Tibial nerve (tissue), 4 donors: ENCODE measurements around the gene GGTA1. TPM values are rescaled to one million over a fixed set of nuclear protein-coding genes. Genes with fewer than 3 reads are reported as not detected.

Experiments used
- DNase-seq, 2 donors: peaks; one replicate each; pipeline ENCODE4 v3.0.0-alpha.2; 2019; ENCODE audit warnings: low spot score in 2 of 2
- H3K27ac ChIP-seq, 4 donors: fragments of 200-600 bp; sonication (generic) in 3 of 4; one replicate each; pipeline ENCODE4 v1.5.1; 2017 to 2019; ENCODE audit warnings: mild to moderate bottlenecking in 1 of 4
- H3K27me3 ChIP-seq, 2 donors: fragments of 200-600 bp; sonication (generic) in 1 of 2; one replicate each; pipeline versions ENCODE4 v1.5.1 to v1.6.0; 2017 to 2019
- H3K36me3 ChIP-seq, 3 donors: fragments of 200-600 bp; sonication (generic); one replicate each; pipeline ENCODE4 v1.5.1; 2018 to 2019
- H3K4me1 ChIP-seq, 4 donors: fragments of 200-600 bp; sonication (generic) in 3 of 4; one replicate each; pipeline ENCODE4 v1.5.1; 2017 to 2019
- H3K4me3 ChIP-seq, 4 donors: fragments of 200-600 bp; sonication (generic) in 3 of 4; one replicate each; pipeline ENCODE4 v1.5.1; 2017 to 2019; ENCODE audit warnings: mild to moderate bottlenecking in 1 of 4, moderate library complexity in 1 of 4
- H3K9me3 ChIP-seq, 4 donors: fragments of 200-600 bp; sonication (generic) in 3 of 4; one replicate each; pipeline ENCODE4 v1.5.1; 2017 to 2019
- CTCF ChIP-seq, 5 experiments: fragments of 200-600 bp in 3 of 5; fragments of 450-650 bp in 2 of 5; sonication (generic) in 3 of 5; IDR thresholded peaks; one replicate each; pipeline ENCODE4 v1.5.1; 2016 to 2019; ENCODE audit warnings: antibody characterized with exemption in 5 of 5, mild to moderate bottlenecking in 3 of 5, moderate library complexity in 2 of 5
- EP300 ChIP-seq, 2 donors: sonication (generic); formaldehyde crosslinking; IDR thresholded peaks; one replicate each; pipeline ENCODE4 v1.6.1; 2017; ENCODE audit warnings: antibody characterized with exemption in 2 of 2, mild to moderate bottlenecking in 1 of 2
- POLR2A ChIP-seq, 2 donors: fragments of 450-650 bp; IDR thresholded peaks; one replicate each; pipeline ENCODE4 v1.6.1; 2017; ENCODE audit warnings: antibody characterized with exemption in 2 of 2, mild to moderate bottlenecking in 2 of 2, moderate library complexity in 2 of 2
- WGBS, 2 donors: methylation state at CpG; one replicate each; pipeline ENCODE4 v1.1.5; 2018; 5-methylcytosine and 5-hydroxymethylcytosine counted together
- total RNA-seq, 4 donors: library from RNA; depleted of rRNA; stranded (reverse); fragments of >200 nt; gene quantifications; one replicate each; pipeline ENCODE4 v1.1.0, GENCODE V29; 2016

GGTA1 gene
- total RNA-seq, 4 donors from 2014 or later = 6.5 to 15.5 (median 10.3) TPM

GRCh38 chr9:121453232-121453892, 46.3 kb downstream of the GGTA1 start:
- H3K27ac ChIP-seq = no peak overlapping the region
- no peaks in the 10 kb centered on the region for H3K27me3 ChIP-seq
- no peak overlapping the region for H3K4me3 ChIP-seq
- no peak for DNase-seq
- H3K9me3 ChIP-seq = no peaks in the 10 kb centered on the region
- peaks cover 0 to 3% (median 0%) of the 10 kb centered on the region in 4 donors for H3K4me1 ChIP-seq
- H3K36me3 ChIP-seq = no peaks in the 10 kb centered on the region
- WGBS, 2 donors = 56 to 59% methylated on average over 9 of the region's 9 CpGs
- TF ChIP-seq CTCF (IDR thresholded peaks at IDR 0.05) = no peak
- TF ChIP-seq EP300 (IDR thresholded peaks at IDR 0.05) = no peak
- no peak for TF ChIP-seq POLR2A (IDR thresholded peaks at IDR 0.05)

- H3K9me3 ChIP-seq = no peaks in the 10 kb centered on the region
- 92 to 95% methylated on average over 6 of the region's 6 CpGs for WGBS, 2 donors
- H3K27me3 ChIP-seq = no peaks in the 10 kb centered on the region
- no peak for DNase-seq
- no peak overlapping the region for H3K4me3 ChIP-seq
- no peak for TF ChIP-seq EP300 (IDR thresholded peaks at IDR 0.05)
- TF ChIP-seq POLR2A (IDR thresholded peaks at IDR 0.05) = no peak
- TF ChIP-seq CTCF (IDR thresholded peaks at IDR 0.05) = no peak
- no peaks in the 10 kb centered on the region for H3K36me3 ChIP-seq
- peaks cover 0 to 3% (median 0%) of the 10 kb centered on the region in 4 donors for H3K4me1 ChIP-seq
- no peak overlapping the region for H3K27ac ChIP-seq
Observed at GRCh38 chr9:121452085-121452484, 47.6 kb downstream of the GGTA1 start.

GRCh38 chr9:121451586-121451985, 48.1 kb downstream of the GGTA1 start:
- no peaks in the 10 kb centered on the region for H3K9me3 ChIP-seq
- H3K4me1 ChIP-seq = peaks cover 0 to 3% (median 0%) of the 10 kb centered on the region in 4 donors
- no peak for TF ChIP-seq POLR2A (IDR thresholded peaks at IDR 0.05)
- TF ChIP-seq CTCF (IDR thresholded peaks at IDR 0.05) = no peak
- no peak overlapping the region for H3K27ac ChIP-seq
- 50 to 56% methylated on average over 2 of the region's 2 CpGs for WGBS, 2 donors
- no peaks in the 10 kb centered on the region for H3K36me3 ChIP-seq
- H3K27me3 ChIP-seq = no peaks in the 10 kb centered on the region
- no peak overlapping the region for H3K4me3 ChIP-seq
- DNase-seq = no peak

GRCh38 chr9:121450241-121450640, 49.4 kb downstream of the GGTA1 start:
- no peak for TF ChIP-seq CTCF (IDR thresholded peaks at IDR 0.05)
- no peak for TF ChIP-seq POLR2A (IDR thresholded peaks at IDR 0.05)
- no peak for TF ChIP-seq EP300 (IDR thresholded peaks at IDR 0.05)
- 46 to 50% methylated on average over 3 of the region's 3 CpGs for WGBS, 2 donors
- no peak for DNase-seq
- Histone ChIP-seq H3K4me1 (peaks cover 0 to 3% (median 0%) of the 10 kb centered on the region in 4 donors), H3K9me3 (no peaks in the 10 kb centered on the region), H3K27ac (no peak overlapping the region), H3K27me3 (no peaks in the 10 kb centered on the region), H3K36me3 (no peaks in the 10 kb centered on the region), H3K4me3 (no peak overlapping the region)

GRCh38 chr9:121449786-121450185, 49.9 kb downstream of the GGTA1 start:
- H3K27ac ChIP-seq = no peak overlapping the region
- TF ChIP-seq EP300 (IDR thresholded peaks at IDR 0.05) = no peak
- TF ChIP-seq POLR2A (IDR thresholded peaks at IDR 0.05) = no peak
- no peak for TF ChIP-seq CTCF (IDR thresholded peaks at IDR 0.05)
- DNase-seq = no peak
- no peaks in the 10 kb centered on the region for H3K9me3 ChIP-seq
- no peak overlapping the region for H3K4me3 ChIP-seq
- no peaks in the 10 kb centered on the region for H3K36me3 ChIP-seq
- no peaks in the 10 kb centered on the region for H3K27me3 ChIP-seq
- peaks cover 0 to 3% (median 0%) of the 10 kb centered on the region in 4 donors for H3K4me1 ChIP-seq
- 67 to 69% methylated on average over 2 of the region's 2 CpGs for WGBS, 2 donors
